ENCODE measurements around the gene ABRAXAS1. TPM values are rescaled to one million over a fixed set of nuclear protein-coding genes. Genes with fewer than 3 reads are reported as not detected.
"Not testable (repeated sequence)": the region's sequence is repeated elsewhere in the genome, so short reads cannot be mapped to it uniquely, and the experiment has no call there.

The ABRAXAS1 gene
- 1 to 10 TPM; 2.8 to 4.3 TPM for polyA plus RNA-seq

- WGBS, 2 donors, result 0% methylated on average over 53 to 93 of the region's 93 CpGs
- Histone ChIP-seq H3K27ac (ENCODE audit: low read depth in 2 of 2, low read length in 1 of 2) (peak within 1 kb of the TSS; percentile 79 to 88), H3K4me3 (ENCODE audit: low read depth in 1 of 2, low read length in 2 of 2) (peak within 1 kb of the TSS; percentile 75 to 88), H3K9me3 (ENCODE audit: control insufficient read depth in 2 of 2, insufficient read depth in 1 of 2, low read depth in 1 of 2, low read length in 1 of 2) (no peaks in the 10 kb centered on the region), H3K36me3 (ENCODE audit: control insufficient read depth in 2 of 2, insufficient read depth in 2 of 2, low read length in 1 of 2) (no peaks in the 10 kb centered on the region), H3K27me3 (ENCODE audit: control insufficient read depth in 1 of 2, insufficient read depth in 2 of 2, low read length in 2 of 2) (no peaks in the 10 kb centered on the region), H3K4me1 (ENCODE audit: control insufficient read depth in 2 of 2, insufficient read depth in 2 of 2, low read length in 1 of 2) (no peaks in the 10 kb centered on the region)
These were observed at the start of gene ABRAXAS1 for GRCh38 chr4:83484500-83485461. TSS of gene ABRAXAS1 (minus strand) at chr4:83485100. CDS start at chr4:83485072, 28 bp downstream.

- Histone ChIP-seq H3K9me3 (ENCODE audit: control insufficient read depth in 2 of 2, insufficient read depth in 1 of 2, low read depth in 1 of 2, low read length in 1 of 2) (no peaks in the 10 kb centered on the region), H3K36me3 (ENCODE audit: control insufficient read depth in 2 of 2, insufficient read depth in 2 of 2, low read length in 1 of 2) (no peaks in the 10 kb centered on the region), H3K27me3 (ENCODE audit: control insufficient read depth in 1 of 2, insufficient read depth in 2 of 2, low read length in 2 of 2) (no peaks in the 10 kb centered on the region), H3K4me3 (ENCODE audit: low read depth in 1 of 2, low read length in 2 of 2) (no peak overlapping the region), H3K27ac (ENCODE audit: low read depth in 2 of 2, low read length in 1 of 2) (no peak overlapping the region), H3K4me1 (ENCODE audit: control insufficient read depth in 2 of 2, insufficient read depth in 2 of 2, low read length in 1 of 2) (no peaks in the 10 kb centered on the region)
- WGBS, 2 donors, result 91 to 92% methylated on average over 2 of the region's 2 CpGs
These were observed 42.8 kb upstream of the ABRAXAS1 start for GRCh38 chr4:83527671-83528070.

- Histone ChIP-seq H3K9me3 (ENCODE audit: control insufficient read depth in 2 of 2, insufficient read depth in 1 of 2, low read depth in 1 of 2, low read length in 1 of 2) (no peaks in the 10 kb centered on the region), H3K4me3 (ENCODE audit: low read depth in 1 of 2, low read length in 2 of 2) (no peak overlapping the region), H3K27ac (ENCODE audit: low read depth in 2 of 2, low read length in 1 of 2) (no peak overlapping the region), H3K36me3 (ENCODE audit: control insufficient read depth in 2 of 2, insufficient read depth in 2 of 2, low read length in 1 of 2) (no peaks in the 10 kb centered on the region), H3K4me1 (ENCODE audit: control insufficient read depth in 2 of 2, insufficient read depth in 2 of 2, low read length in 1 of 2) (no peaks in the 10 kb centered on the region), H3K27me3 (ENCODE audit: control insufficient read depth in 1 of 2, insufficient read depth in 2 of 2, low read length in 2 of 2) (no peaks in the 10 kb centered on the region)
- 65 to 73% methylated on average over 3 of the region's 3 CpGs for WGBS, 2 donors
These were observed 37.3 kb upstream of the ABRAXAS1 start for GRCh38 chr4:83522239-83522638.

GRCh38 chr4:83516042-83516772 lies 31.3 kb upstream of the ABRAXAS1 start:
- 63 to 70% methylated on average over 3 of the region's 3 CpGs for WGBS, 2 donors
- H3K9me3 ChIP-seq (ENCODE audit: control insufficient read depth in 2 of 2, insufficient read depth in 1 of 2, low read depth in 1 of 2, low read length in 1 of 2), result no peaks in the 10 kb centered on the region
- no peak overlapping the region for H3K4me3 ChIP-seq (ENCODE audit: low read depth in 1 of 2, low read length in 2 of 2)
- H3K27ac ChIP-seq (ENCODE audit: low read depth in 2 of 2, low read length in 1 of 2), result no peak overlapping the region
- no peaks in the 10 kb centered on the region for H3K36me3 ChIP-seq (ENCODE audit: control insufficient read depth in 2 of 2, insufficient read depth in 2 of 2, low read length in 1 of 2)
- H3K27me3 ChIP-seq (ENCODE audit: control insufficient read depth in 1 of 2, insufficient read depth in 2 of 2, low read length in 2 of 2), result no peaks in the 10 kb centered on the region
- H3K4me1 ChIP-seq (ENCODE audit: control insufficient read depth in 2 of 2, insufficient read depth in 2 of 2, low read length in 1 of 2), result no peaks in the 10 kb centered on the region

- 84 to 93% methylated on average over 4 of the region's 4 CpGs for WGBS, 2 donors
- H3K4me1 ChIP-seq (ENCODE audit: control insufficient read depth in 2 of 2, insufficient read depth in 2 of 2, low read length in 1 of 2), result no peaks in the 10 kb centered on the region
- no peak overlapping the region for H3K27ac ChIP-seq (ENCODE audit: low read depth in 2 of 2, low read length in 1 of 2)
- H3K9me3 ChIP-seq (ENCODE audit: control insufficient read depth in 2 of 2, insufficient read depth in 1 of 2, low read depth in 1 of 2, low read length in 1 of 2), result no peaks in the 10 kb centered on the region
- H3K27me3 ChIP-seq (ENCODE audit: control insufficient read depth in 1 of 2, insufficient read depth in 2 of 2, low read length in 2 of 2), result no peaks in the 10 kb centered on the region
- no peaks in the 10 kb centered on the region for H3K36me3 ChIP-seq (ENCODE audit: control insufficient read depth in 2 of 2, insufficient read depth in 2 of 2, low read length in 1 of 2)
- no peak overlapping the region for H3K4me3 ChIP-seq (ENCODE audit: low read depth in 1 of 2, low read length in 2 of 2)
These were observed 25.5 kb upstream of the ABRAXAS1 start for GRCh38 chr4:83510442-83510841.

GRCh38 chr4:83509156-83509585 lies 24.3 kb upstream of the ABRAXAS1 start:
- H3K27me3 ChIP-seq (ENCODE audit: control insufficient read depth in 1 of 2, insufficient read depth in 2 of 2, low read length in 2 of 2); H3K9me3 ChIP-seq (ENCODE audit: control insufficient read depth in 2 of 2, insufficient read depth in 1 of 2, low read depth in 1 of 2, low read length in 1 of 2); H3K4me1 ChIP-seq (ENCODE audit: control insufficient read depth in 2 of 2, insufficient read depth in 2 of 2, low read length in 1 of 2); H3K27ac ChIP-seq (ENCODE audit: low read depth in 2 of 2, low read length in 1 of 2); H3K36me3 ChIP-seq (ENCODE audit: control insufficient read depth in 2 of 2, insufficient read depth in 2 of 2, low read length in 1 of 2); H3K4me3 ChIP-seq (ENCODE audit: low read depth in 1 of 2, low read length in 2 of 2): not testable (repeated sequence)
- 59 to 63% methylated on average over 3 of the region's 3 CpGs for WGBS, 2 donors

GRCh38 chr4:83504996-83505395 lies 20.1 kb upstream of the ABRAXAS1 start:
- H3K27me3 ChIP-seq (ENCODE audit: control insufficient read depth in 1 of 2, insufficient read depth in 2 of 2, low read length in 2 of 2), result no peaks in the 10 kb centered on the region
- H3K27ac ChIP-seq (ENCODE audit: low read depth in 2 of 2, low read length in 1 of 2), result no peak overlapping the region
- no peak overlapping the region for H3K4me3 ChIP-seq (ENCODE audit: low read depth in 1 of 2, low read length in 2 of 2)
- no peaks in the 10 kb centered on the region for H3K4me1 ChIP-seq (ENCODE audit: control insufficient read depth in 2 of 2, insufficient read depth in 2 of 2, low read length in 1 of 2)
- no peaks in the 10 kb centered on the region for H3K36me3 ChIP-seq (ENCODE audit: control insufficient read depth in 2 of 2, insufficient read depth in 2 of 2, low read length in 1 of 2)
- 87 to 88% methylated on average over 10 of the region's 10 CpGs for WGBS, 2 donors
- no peaks in the 10 kb centered on the region for H3K9me3 ChIP-seq (ENCODE audit: control insufficient read depth in 2 of 2, insufficient read depth in 1 of 2, low read depth in 1 of 2, low read length in 1 of 2)

- WGBS, 2 donors, result 56 to 60% methylated on average over 4 of the region's 4 CpGs
- no peak overlapping the region for H3K27ac ChIP-seq (ENCODE audit: low read depth in 2 of 2, low read length in 1 of 2)
These were observed 19.6 kb upstream of the ABRAXAS1 start for GRCh38 chr4:83504503-83504902.

GRCh38 chr4:83503974-83504373 lies 19.1 kb upstream of the ABRAXAS1 start:
- no peaks in the 10 kb centered on the region for H3K27me3 ChIP-seq (ENCODE audit: control insufficient read depth in 1 of 2, insufficient read depth in 2 of 2, low read length in 2 of 2)
- H3K9me3 ChIP-seq (ENCODE audit: control insufficient read depth in 2 of 2, insufficient read depth in 1 of 2, low read depth in 1 of 2, low read length in 1 of 2), result no peaks in the 10 kb centered on the region
- no peaks in the 10 kb centered on the region for H3K4me1 ChIP-seq (ENCODE audit: control insufficient read depth in 2 of 2, insufficient read depth in 2 of 2, low read length in 1 of 2)
- H3K36me3 ChIP-seq (ENCODE audit: control insufficient read depth in 2 of 2, insufficient read depth in 2 of 2, low read length in 1 of 2), result no peaks in the 10 kb centered on the region
- H3K27ac ChIP-seq (ENCODE audit: low read depth in 2 of 2, low read length in 1 of 2), result no peak overlapping the region
- no peak overlapping the region for H3K4me3 ChIP-seq (ENCODE audit: low read depth in 1 of 2, low read length in 2 of 2)

More at GRCh38 chr4:83504503-83504902, 19.6 kb upstream of the ABRAXAS1 start:
- Histone ChIP-seq H3K27me3 (ENCODE audit: control insufficient read depth in 1 of 2, insufficient read depth in 2 of 2, low read length in 2 of 2) (no peaks in the 10 kb centered on the region), H3K9me3 (ENCODE audit: control insufficient read depth in 2 of 2, insufficient read depth in 1 of 2, low read depth in 1 of 2, low read length in 1 of 2) (no peaks in the 10 kb centered on the region), H3K4me1 (ENCODE audit: control insufficient read depth in 2 of 2, insufficient read depth in 2 of 2, low read length in 1 of 2) (no peaks in the 10 kb centered on the region), H3K4me3 (ENCODE audit: low read depth in 1 of 2, low read length in 2 of 2) (no peak overlapping the region), H3K36me3 (ENCODE audit: control insufficient read depth in 2 of 2, insufficient read depth in 2 of 2, low read length in 1 of 2) (no peaks in the 10 kb centered on the region)
